GM19099 (cell line): ENCODE data around the gene ZNF625.

Source experiments
- POLR2A ChIP-seq: IDR thresholded peaks from 3 replicates; pipeline ENCODE4 v1.6.1; 2011; ENCODE audit warnings: low read depth; ENCODE audit not compliant: insufficient read length; ENCODE audit errors: extremely low read depth

Gene ZNF625

DNA sequence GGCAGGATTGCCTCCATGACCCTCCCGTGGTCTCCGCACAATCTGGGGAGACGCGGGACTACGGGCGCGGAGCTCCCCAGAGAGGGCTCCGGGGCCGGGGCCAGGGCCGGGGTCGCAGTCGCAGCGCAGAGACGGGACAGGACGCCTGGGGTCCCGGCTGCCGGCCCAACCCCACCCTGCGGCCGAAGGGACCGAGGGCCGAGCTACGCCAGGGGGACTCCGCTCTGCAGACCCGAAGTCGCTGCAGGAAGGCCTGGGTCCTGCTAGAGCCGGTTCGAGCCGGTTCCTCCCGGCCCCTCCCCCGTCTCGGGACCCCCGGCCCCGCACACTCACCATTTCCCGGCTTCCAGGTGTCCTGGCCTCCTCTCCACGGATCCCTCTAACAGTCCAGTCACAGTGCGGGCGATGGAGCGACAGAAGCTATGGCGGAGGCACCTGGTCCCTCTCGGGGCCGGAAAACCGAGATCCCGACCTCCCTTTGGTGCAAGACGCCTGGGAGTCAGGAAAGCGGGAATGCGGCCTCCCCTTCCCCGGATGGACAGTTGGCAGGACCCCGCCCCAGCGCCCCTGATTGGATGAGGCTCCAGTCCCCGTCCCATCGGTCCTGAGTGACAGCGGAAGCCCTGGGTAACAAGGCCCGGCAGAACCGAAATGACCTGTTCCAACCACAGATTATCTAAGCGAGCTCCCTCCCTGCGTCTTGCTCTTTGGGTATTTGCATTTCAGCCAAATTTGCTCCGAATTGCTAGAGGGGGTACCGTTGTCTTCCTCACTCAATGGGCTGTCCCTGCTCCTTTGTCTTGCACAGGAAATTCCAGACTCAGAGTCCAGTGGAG is at the start of gene ZNF625:
TSS of gene ZNF625 (minus strand) at position 512 of the 836 bp plus-strand sequence. CDS start at position 336, 176 bp downstream.
- TF ChIP-seq POLR2A = peak; percentile 55

GRCh38 chr19:12205296-12205695 is 48.8 kb upstream of the ZNF625 start:
- no peak for TF ChIP-seq POLR2A

DNA sequence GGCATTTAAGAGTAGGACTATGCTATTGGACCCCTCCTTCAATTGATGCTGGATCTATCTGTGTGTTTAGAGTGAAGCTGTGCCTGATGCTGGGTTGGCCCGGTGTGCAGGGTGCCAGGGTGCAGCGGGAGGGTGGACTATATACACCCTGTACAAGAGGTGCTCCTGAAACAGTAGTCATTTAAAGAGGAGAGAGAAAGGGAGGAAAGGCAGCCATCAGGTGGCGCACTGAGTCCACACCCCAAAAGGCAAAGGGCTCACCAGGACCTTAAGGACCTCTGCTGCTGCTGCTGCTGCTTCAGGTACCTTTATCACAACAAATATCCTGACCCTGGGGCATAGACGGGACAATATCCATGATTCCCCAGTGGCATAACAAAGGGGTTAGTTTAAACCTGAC is 45.7 kb upstream of the ZNF625 start:
- TF ChIP-seq POLR2A = no peak

DNA sequence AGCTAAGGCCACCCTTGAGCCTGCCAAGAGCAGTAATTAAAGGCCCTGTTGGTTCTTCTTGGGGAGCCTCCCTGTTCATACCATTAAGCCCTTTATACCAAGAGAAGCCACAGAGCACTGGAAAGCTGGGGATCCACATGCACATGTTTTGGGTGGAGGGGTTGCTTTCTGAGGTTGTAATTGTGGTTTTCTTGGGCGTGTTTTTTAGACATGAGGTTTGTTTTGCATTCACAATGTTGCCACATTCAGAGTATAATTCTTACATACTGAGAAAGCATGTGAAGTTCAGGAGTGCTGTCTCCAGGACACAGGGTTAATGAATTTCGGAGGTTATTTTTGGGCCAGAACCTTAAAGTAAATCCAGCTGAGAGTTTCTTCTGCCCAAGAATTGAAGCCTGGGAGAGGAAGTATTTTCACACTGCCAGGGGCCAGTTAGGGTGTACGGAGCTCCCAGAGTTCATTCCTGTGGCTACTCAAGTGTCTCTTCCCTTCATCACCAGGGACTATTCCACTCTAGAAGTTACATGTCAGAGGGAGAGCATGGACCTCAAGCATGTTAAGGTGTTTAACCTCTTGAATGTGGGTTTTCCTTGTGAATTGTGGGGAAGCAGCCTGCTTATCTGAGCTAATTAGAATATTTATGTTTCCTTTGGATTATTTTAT is 43.4 kb upstream of the ZNF625 start:
- no peak for TF ChIP-seq POLR2A

DNA sequence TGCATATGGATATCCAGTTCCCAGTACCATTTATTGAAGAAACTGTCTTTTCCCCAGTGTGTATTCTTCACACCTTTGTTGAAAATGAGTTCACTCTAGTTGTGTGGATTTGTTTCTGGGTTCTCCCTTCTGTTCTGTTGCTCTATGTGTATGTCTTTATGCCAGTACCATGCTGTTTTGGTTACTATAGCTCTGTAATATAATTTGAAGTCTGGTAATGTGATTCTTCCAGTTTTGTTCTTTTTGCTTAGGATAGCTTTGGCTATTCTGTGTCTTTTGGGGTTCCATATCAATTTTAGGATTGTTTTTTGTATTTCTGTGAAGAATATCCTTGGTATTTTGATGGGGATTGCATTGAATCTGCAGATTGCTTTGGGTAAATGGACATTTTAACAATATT is 41.6 kb upstream of the ZNF625 start:
- TF ChIP-seq POLR2A = no peak

- no peak for TF ChIP-seq POLR2A
Measured at GRCh38 chr19:12194827-12195731, 38.5 kb upstream of the ZNF625 start.

GRCh38 chr19:12187625-12188024 is 31.1 kb upstream of the ZNF625 start:
- no peak for TF ChIP-seq POLR2A

DNA sequence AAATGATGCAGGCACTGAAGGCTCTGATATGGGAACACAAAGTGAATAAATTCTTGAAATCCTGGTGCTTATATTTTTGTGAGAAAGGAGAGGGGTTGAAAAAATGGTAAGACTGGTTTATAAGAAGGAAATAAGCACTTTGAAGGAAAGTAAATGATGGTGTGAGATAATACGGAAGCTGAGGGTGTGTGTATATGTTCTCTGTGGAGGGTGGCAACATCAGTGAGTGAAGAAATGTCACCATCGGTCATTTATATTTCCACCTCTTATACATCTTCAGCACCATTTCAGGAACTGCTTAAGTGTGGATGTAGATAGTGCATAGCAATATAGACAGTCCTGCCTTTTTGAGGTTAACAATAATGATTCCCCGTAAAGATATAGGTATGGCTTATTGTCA is 23.8 kb upstream of the ZNF625 start:
- no peak for TF ChIP-seq POLR2A

DNA sequence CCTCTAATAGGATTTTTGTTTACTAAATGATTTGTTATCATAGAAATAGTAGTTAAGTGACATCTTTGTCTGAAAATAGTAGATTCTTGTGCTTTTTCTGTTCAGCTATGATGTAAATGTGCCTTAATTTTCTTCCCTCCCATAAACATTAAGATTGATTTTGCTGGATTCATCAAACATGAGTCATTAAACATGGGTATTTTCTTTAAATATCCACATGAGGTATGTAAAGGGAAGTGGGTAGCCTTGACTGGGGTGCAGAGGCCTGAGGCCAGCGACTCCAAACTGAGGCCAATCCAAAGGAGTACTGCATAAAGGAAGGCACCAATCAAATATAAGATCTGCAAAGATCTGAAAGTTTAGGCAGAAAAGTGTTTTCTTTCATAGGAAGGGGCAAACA is 10.1 kb upstream of the ZNF625 start:
- no peak for TF ChIP-seq POLR2A

GRCh38 chr19:12163826-12164225 is 7.3 kb upstream of the ZNF625 start:
- no peak for TF ChIP-seq POLR2A

GRCh38 chr19:12162882-12163806 is 6.6 kb upstream of the ZNF625 start, which contains the start of gene ZNF136:
Gene ZNF136, plus strand, starts transcription at chr19:12163096. Its CDS starts 108 bp downstream, at chr19:12163204.
- peak; percentile 86 for TF ChIP-seq POLR2A

GRCh38 chr19:12162513-12162881 is 6.0 kb upstream of the ZNF625 start:
- TF ChIP-seq POLR2A = no peak

DNA sequence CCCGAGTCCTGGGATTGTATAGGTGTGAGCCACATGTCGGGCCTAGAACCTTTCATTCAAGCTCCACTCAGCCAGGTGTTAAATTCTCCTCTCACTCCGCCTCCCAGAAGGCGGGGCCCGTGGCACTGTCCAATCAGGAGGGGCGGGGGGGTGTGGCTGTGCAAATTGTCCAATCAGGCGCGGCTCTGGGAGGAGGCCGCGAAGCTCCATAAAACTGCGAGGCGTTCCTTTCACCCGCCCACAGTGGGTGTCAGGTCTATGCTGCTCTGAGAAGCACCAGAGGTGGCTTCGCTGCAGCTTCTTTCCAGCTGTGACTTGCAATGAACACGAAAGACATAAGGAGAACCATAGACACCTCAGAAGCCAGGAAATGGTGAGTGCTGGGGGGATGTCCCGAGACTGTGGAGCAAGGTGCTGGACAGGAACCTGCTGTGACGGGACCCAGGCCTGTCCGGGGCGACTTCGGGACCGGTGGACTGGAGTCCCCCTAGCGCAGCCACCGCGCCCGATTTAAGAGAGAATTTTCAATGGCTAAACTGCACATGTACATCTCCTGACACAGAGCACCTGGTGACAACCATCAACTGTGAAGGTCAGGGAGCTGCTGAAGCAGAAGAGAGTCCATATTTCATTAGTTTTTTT is 3.4 kb upstream of the ZNF625 start:
- no peak for TF ChIP-seq POLR2A

GRCh38 chr19:12155324-12155860 is 1.1 kb downstream of the ZNF625 start:
- no peak for TF ChIP-seq POLR2A

DNA sequence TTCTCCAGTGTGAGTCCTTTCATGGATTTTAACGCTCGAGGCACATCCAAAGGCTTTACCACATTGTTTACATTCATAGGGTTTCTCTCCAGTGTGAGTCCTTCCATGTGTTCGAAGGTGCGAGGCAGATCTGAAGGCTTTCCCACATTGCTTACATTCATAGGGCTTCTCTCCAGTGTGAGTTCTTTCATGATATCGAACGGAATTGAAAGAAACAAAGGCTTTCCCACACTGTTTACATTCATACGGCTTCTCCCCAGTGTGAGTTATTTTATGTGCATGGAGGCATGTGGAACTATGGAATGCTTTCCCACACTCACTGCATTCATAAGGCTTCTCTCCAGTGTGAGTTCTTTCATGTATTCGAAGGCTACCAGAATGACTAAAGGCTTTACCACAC is 11.2 kb downstream of the ZNF625 start:
- TF ChIP-seq POLR2A = no peak
